Neural crest cell (in vitro differentiated cells): ENCODE results near the gene AIRE. TPM values are rescaled to one million over a fixed set of nuclear protein-coding genes. Genes with fewer than 3 reads are reported as not detected.

Source experiments
- DNase-seq: peaks from one replicate; pipeline ENCODE4 v3.0.0; 2021; ENCODE audit warnings: low read depth, mixed read lengths, low spot score
- H3K27ac Mint-ChIP-seq: one replicate; pipeline ENCODE4 v1.8.0; 2021; ENCODE audit warnings: mild to moderate bottlenecking, mixed read lengths; ENCODE audit not compliant: unreplicated experiment
- H3K27me3 Mint-ChIP-seq: 2 replicates; pipeline ENCODE4 v1.8.0; 2021; ENCODE audit warnings: low read depth, mild to moderate bottlenecking, mixed read lengths
- H3K36me3 Mint-ChIP-seq: 2 replicates; pipeline ENCODE4 v1.8.0; 2021; ENCODE audit warnings: low read depth, mild to moderate bottlenecking, mixed read lengths
- H3K4me1 Mint-ChIP-seq: 2 replicates; pipeline ENCODE4 v1.8.0; 2021; ENCODE audit warnings: mixed read lengths
- H3K4me3 Mint-ChIP-seq: one replicate; pipeline ENCODE4 v1.8.0; 2021; ENCODE audit warnings: mild to moderate bottlenecking, mixed read lengths
- H3K9me3 Mint-ChIP-seq: 2 replicates; pipeline ENCODE4 v1.8.0; 2021; ENCODE audit warnings: mixed read lengths
- total RNA-seq: library from RNA; stranded (reverse); gene quantifications from 2 replicates; pipeline ENCODE4 v1.2.1, GENCODE V29; 2021
- TF ChIP-seq, protein P1 (sequence below): fragments of 200-600 bp; sonication (generic); conservative IDR thresholded peaks from 2 replicates; pipeline ENCODE4 v1.5.0; 2021; ENCODE audit warnings: antibody characterized with exemption, mild to moderate bottlenecking

Gene AIRE
- total RNA-seq, 1 donor from 2014 or later = not detected

DNA sequence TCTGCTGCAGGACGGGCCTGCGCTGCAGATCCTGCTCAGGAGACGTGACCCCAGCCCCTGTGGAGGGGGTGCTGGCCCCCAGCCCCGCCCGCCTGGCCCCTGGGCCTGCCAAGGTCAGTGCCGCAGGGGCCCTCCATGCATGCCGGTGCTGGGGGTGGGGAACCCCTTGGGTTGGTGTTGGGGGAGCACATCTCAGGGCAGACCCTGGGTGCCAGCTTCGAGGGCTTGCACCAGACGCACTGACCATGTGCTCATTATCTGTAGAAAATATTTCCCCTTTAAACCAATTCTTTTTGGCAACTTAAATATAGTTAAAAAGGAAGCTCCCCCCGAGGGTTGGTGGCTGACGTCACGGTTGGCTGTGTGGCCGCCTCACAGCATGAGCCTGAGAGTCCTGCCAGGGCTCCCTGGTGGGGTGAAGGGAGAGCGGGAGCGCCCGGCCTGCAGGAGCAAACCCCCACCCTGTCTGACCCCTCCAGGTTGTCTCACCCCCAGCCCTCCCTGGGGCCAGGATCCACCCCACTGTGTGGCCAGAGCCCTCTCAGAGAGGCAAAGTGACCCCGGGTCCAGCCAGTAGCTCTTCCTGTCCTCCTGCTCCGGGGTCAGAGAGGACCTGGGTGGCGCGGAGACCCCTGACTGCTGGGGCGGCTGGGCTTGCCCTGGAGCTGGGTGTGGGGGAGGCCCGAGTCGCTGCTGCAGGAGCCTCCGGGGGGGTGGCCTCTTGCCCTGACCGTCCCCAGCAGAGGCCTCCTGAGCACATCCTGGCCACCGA, 8.9 kb downstream of the AIRE start:
- TF ChIP-seq, protein P1, sequence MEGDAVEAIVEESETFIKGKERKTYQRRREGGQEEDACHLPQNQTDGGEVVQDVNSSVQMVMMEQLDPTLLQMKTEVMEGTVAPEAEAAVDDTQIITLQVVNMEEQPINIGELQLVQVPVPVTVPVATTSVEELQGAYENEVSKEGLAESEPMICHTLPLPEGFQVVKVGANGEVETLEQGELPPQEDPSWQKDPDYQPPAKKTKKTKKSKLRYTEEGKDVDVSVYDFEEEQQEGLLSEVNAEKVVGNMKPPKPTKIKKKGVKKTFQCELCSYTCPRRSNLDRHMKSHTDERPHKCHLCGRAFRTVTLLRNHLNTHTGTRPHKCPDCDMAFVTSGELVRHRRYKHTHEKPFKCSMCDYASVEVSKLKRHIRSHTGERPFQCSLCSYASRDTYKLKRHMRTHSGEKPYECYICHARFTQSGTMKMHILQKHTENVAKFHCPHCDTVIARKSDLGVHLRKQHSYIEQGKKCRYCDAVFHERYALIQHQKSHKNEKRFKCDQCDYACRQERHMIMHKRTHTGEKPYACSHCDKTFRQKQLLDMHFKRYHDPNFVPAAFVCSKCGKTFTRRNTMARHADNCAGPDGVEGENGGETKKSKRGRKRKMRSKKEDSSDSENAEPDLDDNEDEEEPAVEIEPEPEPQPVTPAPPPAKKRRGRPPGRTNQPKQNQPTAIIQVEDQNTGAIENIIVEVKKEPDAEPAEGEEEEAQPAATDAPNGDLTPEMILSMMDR = no peak
- no peak for DNase-seq
- H3K36me3 Mint-ChIP-seq = no peaks in the 10 kb centered on the region
- H3K9me3 Mint-ChIP-seq = no peaks in the 10 kb centered on the region
- H3K4me3 Mint-ChIP-seq = no peak overlapping the region
- no peak overlapping the region for H3K27ac Mint-ChIP-seq
- H3K27me3 Mint-ChIP-seq = peaks cover 12% of the 10 kb centered on the region
- H3K4me1 Mint-ChIP-seq = peaks cover 5% of the 10 kb centered on the region

DNA sequence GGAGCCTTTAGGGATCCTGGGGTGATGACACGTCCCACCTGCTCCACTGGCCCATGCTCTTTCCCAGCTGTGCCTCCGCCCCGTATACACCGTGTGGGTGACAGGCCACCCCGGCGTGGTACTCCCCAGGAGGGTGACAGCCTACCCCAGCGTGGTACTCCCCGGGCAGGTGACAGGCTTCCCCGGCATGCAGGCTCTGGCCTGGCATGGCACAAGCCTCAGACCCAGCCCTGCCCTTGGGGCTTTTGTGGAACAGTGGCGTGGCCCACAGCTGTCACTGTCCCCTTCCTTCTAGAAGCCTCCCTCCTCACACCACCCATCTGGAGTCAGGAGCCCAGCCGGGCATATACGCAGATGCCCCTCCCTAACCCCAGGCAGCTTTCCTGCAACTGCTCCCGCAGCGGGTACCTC, 9.5 kb downstream of the AIRE start:
- Mint-ChIP-seq H3K27ac (no peak overlapping the region), H3K27me3 (peaks cover 12% of the 10 kb centered on the region)

DNA sequence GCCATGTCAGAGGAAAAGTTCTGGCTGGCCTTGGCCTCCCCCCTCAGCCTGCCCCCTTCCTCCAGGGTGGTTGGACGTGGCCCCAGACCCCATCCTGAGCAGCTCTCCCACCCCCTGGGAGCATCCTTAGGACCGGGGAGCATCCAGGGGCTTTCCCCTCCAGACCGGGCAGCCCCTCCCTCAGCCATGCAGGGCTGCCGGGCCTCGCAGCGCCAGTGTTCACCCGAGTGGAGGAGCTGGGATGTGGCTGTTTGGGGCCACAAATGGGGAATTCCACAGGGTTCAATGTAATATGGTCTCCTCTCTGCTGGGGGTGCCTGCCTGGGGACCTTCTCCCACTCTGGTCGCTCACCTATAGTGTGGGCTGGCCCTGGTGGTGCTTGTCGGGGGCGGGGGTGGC, 10.0 kb downstream of the AIRE start:
- H3K4me1 Mint-ChIP-seq = peaks cover 5% of the 10 kb centered on the region
- H3K4me3 Mint-ChIP-seq = no peak overlapping the region
- DNase-seq = no peak
- TF ChIP-seq, protein P1 = no peak
- peaks cover 12% of the 10 kb centered on the region for H3K27me3 Mint-ChIP-seq
- H3K36me3 Mint-ChIP-seq = no peaks in the 10 kb centered on the region
- no peak overlapping the region for H3K27ac Mint-ChIP-seq
- no peaks in the 10 kb centered on the region for H3K9me3 Mint-ChIP-seq

More for the DNA sequence above, 9.5 kb downstream of the AIRE start:
- no peak for DNase-seq
- peaks cover 5% of the 10 kb centered on the region for H3K4me1 Mint-ChIP-seq
- TF ChIP-seq, protein P1 = no peak
- H3K36me3 Mint-ChIP-seq = no peaks in the 10 kb centered on the region
- no peaks in the 10 kb centered on the region for H3K9me3 Mint-ChIP-seq
- no peak overlapping the region for H3K4me3 Mint-ChIP-seq

DNA sequence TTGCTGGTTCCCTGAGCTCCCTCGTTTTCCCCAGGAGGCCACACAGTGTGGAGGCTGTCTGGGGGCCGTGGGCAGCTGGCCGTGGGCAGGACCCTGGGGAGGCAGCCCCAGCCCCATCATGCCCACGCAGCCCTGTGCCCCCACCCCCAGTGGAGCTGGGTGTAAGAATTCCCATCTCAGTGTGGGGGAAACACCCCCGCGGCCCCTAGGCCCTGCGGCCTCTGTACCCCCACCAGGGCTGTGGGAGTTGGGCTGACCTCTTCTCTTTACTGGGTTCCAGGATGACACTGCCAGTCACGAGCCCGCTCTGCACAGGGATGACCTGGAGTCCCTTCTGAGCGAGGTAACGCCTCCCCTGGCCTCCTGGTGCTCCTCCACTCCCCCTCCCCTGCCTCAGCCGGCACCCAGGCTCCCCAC, 10.4 kb downstream of the AIRE start:
- H3K9me3 Mint-ChIP-seq = no peaks in the 10 kb centered on the region
- no peaks in the 10 kb centered on the region for H3K36me3 Mint-ChIP-seq
- H3K27me3 Mint-ChIP-seq = peaks cover 12% of the 10 kb centered on the region
- H3K4me1 Mint-ChIP-seq = peaks cover 9% of the 10 kb centered on the region
- DNase-seq = no peak
- H3K4me3 Mint-ChIP-seq = no peak overlapping the region
- TF ChIP-seq, protein P1 = no peak
- no peak overlapping the region for H3K27ac Mint-ChIP-seq

DNA sequence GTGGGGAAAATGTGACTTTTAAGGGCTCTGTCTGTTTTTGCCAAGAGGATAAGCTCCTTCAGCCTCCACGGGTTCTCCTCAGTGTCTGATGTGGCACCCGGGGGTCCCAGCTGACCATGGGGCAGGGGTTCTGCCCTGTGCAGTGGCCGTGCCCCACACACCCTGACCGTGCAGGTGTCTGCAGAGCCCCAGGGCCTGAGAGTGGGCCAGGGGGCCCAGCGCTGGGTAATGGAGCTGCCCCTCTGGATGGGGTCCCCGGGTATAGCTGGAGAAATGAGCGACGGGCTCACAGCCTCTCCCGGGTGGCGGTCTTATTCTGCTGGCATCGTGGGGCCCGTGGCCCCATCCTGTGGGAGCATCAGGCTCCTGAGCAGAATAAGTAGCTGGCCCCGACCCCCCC, 11.2 kb downstream of the AIRE start:
- Mint-ChIP-seq H3K4me1 (peaks cover 9% of the 10 kb centered on the region), H3K36me3 (no peaks in the 10 kb centered on the region), H3K27ac (no peak overlapping the region), H3K9me3 (no peaks in the 10 kb centered on the region), H3K27me3 (peaks cover 12% of the 10 kb centered on the region), H3K4me3 (no peak overlapping the region)
- DNase-seq = no peak
- TF ChIP-seq, protein P1 = no peak
